Uterus (tissue), 4 donors: ENCODE measurements around the gene PIP. TPM values are rescaled to one million over a fixed set of nuclear protein-coding genes. Genes with fewer than 3 reads are reported as not detected.

ENCODE experiments used
- DNase-seq, 2 donors: peaks; one replicate each; pipeline ENCODE4 v3.0.0-alpha.2; 2019 to 2020
- H3K27ac ChIP-seq, 2 donors: fragments of 200-600 bp; sonication (generic); 1 replicate in 1 of 2; 2 replicates in 1 of 2; pipeline ENCODE4 v1.5.1; 2016 to 2018
- H3K27me3 ChIP-seq, 2 donors: fragments of 200-600 bp; sonication (generic); one replicate each; pipeline ENCODE4 v1.5.1; 2018 to 2019; ENCODE audit warnings: control low read depth in 1 of 2
- H3K36me3 ChIP-seq, 2 donors: fragments of 200-600 bp; sonication (generic); one replicate each; pipeline ENCODE4 v1.5.1; 2019; ENCODE audit warnings: control low read depth in 1 of 2
- H3K4me1 ChIP-seq, 2 donors: fragments of 200-600 bp; sonication (generic); one replicate each; pipeline ENCODE4 v1.5.1; 2018 to 2019; ENCODE audit warnings: control low read depth in 1 of 2
- H3K4me3 ChIP-seq, 2 donors: fragments of 200-600 bp; sonication (generic); 1 replicate in 1 of 2; 2 replicates in 1 of 2; pipeline ENCODE4 v1.5.1; 2018 to 2019; ENCODE audit warnings: mild to moderate bottlenecking in 1 of 2
- H3K9me3 ChIP-seq, 2 donors: fragments of 200-600 bp; sonication (generic); one replicate each; pipeline ENCODE4 v1.5.1; 2019; ENCODE audit warnings: control low read depth in 1 of 2
- POLR2A ChIP-seq, 2 donors: fragments of 450-650 bp; IDR thresholded peaks; one replicate each; pipeline ENCODE4 v1.6.1; 2016; ENCODE audit warnings: antibody characterized with exemption in 2 of 2, mild to moderate bottlenecking in 1 of 2, moderate library complexity in 1 of 2
- intact Hi-C: fragments of 100-400 bp; cut with DNase I; formaldehyde crosslinking; loops from one replicate; pipeline ENCODE4 v1.15.1; 2023; ENCODE audit warnings: low total_unique reads
- total RNA-seq, 4 donors: library from RNA; depleted of rRNA in 3 of 4; stranded (reverse); fragments of >200 nt in 3 of 4; gene quantifications; one replicate each; pipeline versions ENCODE4 v1.1.0 to v1.2.4, GENCODE V29; 2014 to 2023
- TF ChIP-seq, protein P1 (sequence below), 4 experiments: fragments of 200-600 bp in 2 of 4; fragments of 450-650 bp in 2 of 4; sonication (generic) in 2 of 4; IDR thresholded peaks; one replicate each; pipeline ENCODE4 v1.5.1; 2016 to 2019; ENCODE audit warnings: antibody characterized with exemption in 4 of 4, mild to moderate bottlenecking in 2 of 4, moderate library complexity in 1 of 4
- donor health status: DM: yes; HTN: yes; CAD: no.

The PIP gene
- total RNA-seq, 4 donors from 2014 or later = not detected

DNA sequence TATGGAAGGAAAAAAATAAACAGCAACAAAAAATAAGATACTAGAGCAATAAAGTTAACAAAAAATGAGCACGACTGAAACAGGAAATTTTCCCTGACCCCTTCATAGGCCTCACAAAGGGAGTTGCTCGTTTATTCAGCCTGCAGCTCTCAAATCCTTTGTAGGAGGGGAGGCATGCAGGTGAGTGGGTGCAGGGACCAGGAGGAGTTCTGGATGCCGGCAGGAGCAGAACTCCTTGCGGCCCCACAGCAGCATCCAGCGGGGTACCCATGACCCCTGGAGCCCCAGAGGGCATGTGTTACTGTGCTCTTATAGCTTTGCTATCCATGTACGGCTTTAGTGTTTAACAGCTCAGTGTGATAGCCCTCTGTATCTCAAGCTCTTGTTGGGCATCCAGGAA lies 57.1 kb downstream of the PIP start:
- H3K4me3 ChIP-seq = no peak overlapping the region
- no peaks in the 10 kb centered on the region for H3K9me3 ChIP-seq
- H3K36me3 ChIP-seq = no peaks in the 10 kb centered on the region
- H3K27me3 ChIP-seq = no peaks in the 10 kb centered on the region
- no peak overlapping the region for H3K27ac ChIP-seq
- DNase-seq = no peak
- no peaks in the 10 kb centered on the region for H3K4me1 ChIP-seq
- intact Hi-C loops = no loop called here
- no peak for TF ChIP-seq POLR2A (IDR thresholded peaks at IDR 0.05)
- TF ChIP-seq, protein P1, sequence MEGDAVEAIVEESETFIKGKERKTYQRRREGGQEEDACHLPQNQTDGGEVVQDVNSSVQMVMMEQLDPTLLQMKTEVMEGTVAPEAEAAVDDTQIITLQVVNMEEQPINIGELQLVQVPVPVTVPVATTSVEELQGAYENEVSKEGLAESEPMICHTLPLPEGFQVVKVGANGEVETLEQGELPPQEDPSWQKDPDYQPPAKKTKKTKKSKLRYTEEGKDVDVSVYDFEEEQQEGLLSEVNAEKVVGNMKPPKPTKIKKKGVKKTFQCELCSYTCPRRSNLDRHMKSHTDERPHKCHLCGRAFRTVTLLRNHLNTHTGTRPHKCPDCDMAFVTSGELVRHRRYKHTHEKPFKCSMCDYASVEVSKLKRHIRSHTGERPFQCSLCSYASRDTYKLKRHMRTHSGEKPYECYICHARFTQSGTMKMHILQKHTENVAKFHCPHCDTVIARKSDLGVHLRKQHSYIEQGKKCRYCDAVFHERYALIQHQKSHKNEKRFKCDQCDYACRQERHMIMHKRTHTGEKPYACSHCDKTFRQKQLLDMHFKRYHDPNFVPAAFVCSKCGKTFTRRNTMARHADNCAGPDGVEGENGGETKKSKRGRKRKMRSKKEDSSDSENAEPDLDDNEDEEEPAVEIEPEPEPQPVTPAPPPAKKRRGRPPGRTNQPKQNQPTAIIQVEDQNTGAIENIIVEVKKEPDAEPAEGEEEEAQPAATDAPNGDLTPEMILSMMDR (IDR thresholded peaks at IDR 0.05) = no peak

Other genes with a start within 250 kb of the PIP start
- gene TRPV6, start 246.3 kb upstream of the PIP start, total RNA-seq = 1 to 10 TPM in 1 of 4 donors, under 1 TPM in 1, not detected in 2; 0.46 to 1.3 TPM
- gene TRPV5, start 198.3 kb upstream of the PIP start, total RNA-seq = under 1 TPM in 1 of 4 donors, not detected in 3; 0.34 TPM
- not detected for gene LLCFC1, start 192.6 kb upstream of the PIP start, total RNA-seq
- 1 to 10 TPM in 1 of 4 donors, under 1 TPM in 1, not detected in 2; 0.98 to 1.8 TPM for gene KEL, start 169.7 kb upstream of the PIP start, total RNA-seq
- 1 to 10 TPM in 2 of 4 donors, not detected in 2; 1.0 to 2.4 TPM for gene OR9A2, start 104.9 kb upstream of the PIP start, total RNA-seq
- gene OR6V1, start 79.7 kb upstream of the PIP start, total RNA-seq = not detected
- not detected for gene TAS2R39, start 51.3 kb downstream of the PIP start, total RNA-seq
- gene TAS2R40, start 90.0 kb downstream of the PIP start, total RNA-seq = not detected
- 100 to 1,000 TPM in 1 of 4 donors, 10 to 100 TPM in 3; 58.2 to 173 (median 86.9) TPM for gene GSTK1, start 131.4 kb downstream of the PIP start, total RNA-seq
- gene TMEM139, start 152.9 kb downstream of the PIP start, total RNA-seq = 10 to 100 TPM in 1 of 4 donors, 1 to 10 TPM in 1, not detected in 2; 2.2 to 11.1 TPM
- 10 to 100 TPM in 3 of 4 donors, 1 to 10 TPM in 1; 4.1 to 32.2 (median 24.5) TPM for gene CASP2, start 156.3 kb downstream of the PIP start, total RNA-seq
- under 1 TPM in 2 of 4 donors, not detected in 2; 0.21 to 0.30 TPM for gene CLCN1, start 184.0 kb downstream of the PIP start, total RNA-seq
- 10 to 100 TPM in 1 of 4 donors, 1 to 10 TPM in 3; 1.2 to 10.6 (median 6.5) TPM for gene FAM131B, start 230.6 kb downstream of the PIP start, total RNA-seq
- gene ZYX, start 249.3 kb downstream of the PIP start, total RNA-seq = 100 to 1,000 TPM in 2 of 4 donors, 10 to 100 TPM in 2; 46.0 to 494 (median 95.9) TPM